ENCODE data around the gene METTL25B.

Gene METTL25B

GRCh38 chr1:156726549-156727226 lies 1.6 kb upstream of the METTL25B start:
- no peak for DNase-seq (ENCODE audit: low spot score)

DNA sequence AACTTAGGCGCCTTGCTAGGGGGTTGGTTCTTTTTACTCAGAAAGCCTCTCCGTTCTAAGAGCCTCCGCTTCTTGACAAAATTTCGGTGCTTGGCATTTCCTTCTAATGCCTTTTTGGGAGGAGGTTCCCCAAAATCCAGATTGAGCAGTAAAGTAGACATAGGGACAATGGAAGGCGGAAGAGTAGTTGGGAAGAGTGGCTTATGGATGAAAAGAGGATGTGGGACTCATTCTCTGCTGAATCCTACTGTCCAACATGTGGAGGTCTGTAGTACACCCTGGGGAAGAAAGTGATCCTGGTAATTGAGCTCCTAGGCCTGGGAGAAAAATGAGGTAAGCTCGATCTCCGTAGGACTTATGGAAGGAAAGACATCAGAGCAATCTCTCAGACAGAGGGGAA lies 777 bp upstream of the METTL25B start:
- DNase-seq (ENCODE audit: low spot score), result no peak

- DNase-seq (ENCODE audit: low spot score), result peak; percentile 91
Observed at GRCh38 chr1:156728599-156729462, 562 bp downstream of the METTL25B start, which contains the start of gene ISG20L2. Gene ISG20L2, minus strand, starts transcription at chr1:156728766. Its CDS starts 1,114 bp downstream, at chr1:156727652.

DNA sequence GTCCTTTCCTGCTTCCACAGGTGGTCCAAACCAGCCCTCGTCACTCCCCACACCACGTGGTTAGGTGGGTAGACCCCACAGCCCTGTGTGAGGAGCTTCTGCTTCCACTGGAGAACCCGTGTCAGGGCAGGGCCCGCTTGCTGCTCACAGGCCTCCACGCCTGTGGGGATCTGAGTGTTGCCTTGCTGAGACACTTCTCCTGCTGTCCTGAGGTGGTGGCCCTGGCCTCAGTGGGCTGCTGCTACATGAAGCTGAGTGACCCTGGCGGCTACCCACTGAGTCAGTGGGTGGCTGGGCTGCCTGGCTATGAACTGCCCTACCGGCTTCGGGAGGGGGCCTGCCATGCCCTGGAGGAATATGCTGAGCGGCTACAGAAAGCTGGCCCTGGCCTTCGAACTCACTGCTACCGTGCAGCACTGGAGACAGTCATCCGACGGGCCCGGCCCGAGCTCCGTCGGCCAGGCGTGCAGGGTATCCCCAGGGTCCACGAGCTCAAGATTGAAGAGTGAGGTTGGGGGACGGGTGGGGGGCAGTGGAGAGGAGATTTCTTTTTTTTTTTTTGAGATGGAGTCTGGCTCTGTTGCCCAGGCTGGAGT lies 5.8 kb downstream of the METTL25B start:
- DNase-seq (ENCODE audit: low spot score), result no peak

DNA sequence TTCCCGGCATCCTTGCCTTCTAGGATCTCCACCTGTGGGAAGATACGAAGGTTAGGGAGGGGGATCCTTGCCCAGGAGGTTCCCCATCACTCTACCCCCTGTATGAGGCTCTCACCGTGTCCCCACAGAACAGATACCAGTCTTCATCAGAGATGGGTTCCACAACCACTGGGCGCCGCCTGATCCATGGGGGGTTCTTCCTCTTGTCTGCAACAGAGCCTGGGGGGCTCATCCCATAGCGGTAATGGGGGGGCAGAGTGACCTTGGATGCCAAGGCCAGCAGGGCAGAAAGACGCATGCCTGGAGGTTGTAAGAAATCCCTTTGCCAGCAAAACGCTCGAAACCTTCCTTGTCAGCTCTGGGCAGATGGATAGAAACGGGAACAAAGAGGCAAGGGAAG lies 10.1 kb downstream of the METTL25B start:
- no peak for DNase-seq (ENCODE audit: low spot score)

- no peak for DNase-seq (ENCODE audit: low spot score)
Observed at GRCh38 chr1:156738916-156739315, 10.6 kb downstream of the METTL25B start.

DNA sequence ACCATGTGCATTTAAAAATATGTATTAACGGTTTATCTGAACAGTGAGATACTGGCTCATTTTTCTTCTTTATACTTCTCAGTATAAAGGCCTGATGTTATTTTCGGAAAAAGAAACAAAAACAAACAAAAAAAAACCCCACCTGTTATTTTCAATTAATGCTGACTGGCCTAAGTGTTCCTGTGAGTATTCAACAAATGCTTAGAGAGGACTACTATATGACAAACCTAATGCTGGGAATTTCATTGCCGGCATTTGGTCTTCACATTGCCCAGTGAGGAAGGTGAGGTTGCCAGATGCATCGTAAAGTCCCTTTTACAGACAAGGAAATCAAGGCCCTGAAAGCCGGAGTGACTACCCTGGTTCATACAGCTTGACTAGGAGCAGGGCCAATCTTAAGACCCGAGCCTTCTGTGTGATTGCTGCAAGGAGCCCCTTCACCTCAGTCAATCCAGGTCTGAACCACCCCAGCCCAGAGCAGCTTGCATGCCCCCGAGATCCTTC lies 12.0 kb downstream of the METTL25B start:
- DNase-seq (ENCODE audit: low spot score), result peak; percentile 33

GRCh38 chr1:156740741-156741480 lies 12.6 kb downstream of the METTL25B start, which contains the start of gene MRPL24:
Gene MRPL24, minus strand, starts transcription at chr1:156741088. Its CDS starts 2,384 bp downstream, at chr1:156738704.
- peak; percentile 100 for DNase-seq (ENCODE audit: low spot score)

GRCh38 chr1:156741481-156741983 lies 13.3 kb downstream of the METTL25B start:
- no peak for DNase-seq (ENCODE audit: low spot score)

- no peak for DNase-seq (ENCODE audit: low spot score)
Observed at GRCh38 chr1:156742017-156742416, 13.7 kb downstream of the METTL25B start.

DNA sequence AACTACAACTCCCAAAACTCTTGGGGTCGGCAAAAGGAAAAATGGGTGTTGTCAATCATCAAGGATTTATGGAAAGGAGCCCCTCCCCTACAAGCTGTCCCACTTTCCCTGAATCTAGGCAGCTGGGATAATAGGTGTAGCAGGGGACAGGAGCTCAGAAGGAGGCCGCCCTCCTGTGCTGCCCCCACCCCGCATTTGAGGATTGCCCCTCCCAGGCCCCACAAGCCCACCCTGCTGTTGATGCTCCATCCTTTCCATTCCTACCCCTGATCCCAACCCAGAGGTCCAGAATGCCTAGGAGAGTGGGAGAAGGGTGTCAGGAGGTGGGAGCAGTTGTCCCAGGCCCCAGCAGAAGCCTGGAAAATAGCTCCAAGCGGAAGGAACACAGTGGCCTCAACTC lies 14.5 kb downstream of the METTL25B start:
- no peak for DNase-seq (ENCODE audit: low spot score)

DNA sequence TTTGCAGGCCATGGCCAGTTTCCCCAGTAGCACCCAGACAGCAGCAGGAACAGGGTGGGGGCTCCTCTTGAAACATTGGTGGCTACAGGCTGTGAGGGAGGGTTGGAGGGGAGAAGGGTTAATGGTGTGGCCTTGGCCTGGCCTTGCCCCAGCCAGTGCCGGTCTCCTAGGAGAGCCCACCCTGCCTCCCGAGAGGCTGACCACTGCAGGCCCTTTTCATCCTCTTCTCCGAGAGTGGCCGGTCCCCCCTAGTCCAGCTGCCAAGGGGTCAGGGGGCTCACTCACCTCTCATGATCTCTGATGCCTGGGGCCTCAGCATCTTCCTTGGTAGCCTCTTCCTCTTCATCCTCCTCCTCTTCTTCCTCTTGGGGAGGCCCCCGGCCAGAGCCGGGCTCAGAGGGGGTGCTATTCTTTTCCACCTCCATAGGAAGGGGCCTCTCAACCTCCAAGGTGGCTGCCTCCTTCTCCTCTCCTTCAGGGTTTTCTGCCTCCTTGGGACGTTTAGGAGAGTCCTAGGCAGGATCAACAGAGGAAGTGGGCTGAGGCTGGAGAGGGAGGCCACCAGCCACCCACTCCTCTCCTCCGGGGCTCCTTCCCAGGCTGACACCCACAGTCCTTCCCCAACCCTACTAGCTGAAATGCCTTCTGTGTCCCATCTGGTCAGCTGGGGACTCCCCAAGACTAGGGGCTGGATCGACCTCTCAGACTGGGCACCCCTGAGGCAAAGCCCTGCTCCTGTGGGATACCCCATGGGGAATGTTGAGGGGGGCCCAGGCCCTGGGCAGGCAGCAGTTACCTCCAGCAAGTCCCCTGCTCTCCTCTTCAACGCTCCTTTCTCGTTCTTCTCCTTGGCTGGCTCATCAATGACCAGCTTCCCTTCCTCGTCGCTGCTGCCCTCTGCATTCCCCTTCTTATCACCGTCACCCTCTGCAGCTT lies 15.4 kb downstream of the METTL25B start:
- DNase-seq (ENCODE audit: low spot score), result no peak

- no peak for DNase-seq (ENCODE audit: low spot score)
Observed at GRCh38 chr1:156744344-156744743, 16.1 kb downstream of the METTL25B start.

- no peak for DNase-seq (ENCODE audit: low spot score)
Observed at GRCh38 chr1:156744786-156745419, 16.6 kb downstream of the METTL25B start.

DNA sequence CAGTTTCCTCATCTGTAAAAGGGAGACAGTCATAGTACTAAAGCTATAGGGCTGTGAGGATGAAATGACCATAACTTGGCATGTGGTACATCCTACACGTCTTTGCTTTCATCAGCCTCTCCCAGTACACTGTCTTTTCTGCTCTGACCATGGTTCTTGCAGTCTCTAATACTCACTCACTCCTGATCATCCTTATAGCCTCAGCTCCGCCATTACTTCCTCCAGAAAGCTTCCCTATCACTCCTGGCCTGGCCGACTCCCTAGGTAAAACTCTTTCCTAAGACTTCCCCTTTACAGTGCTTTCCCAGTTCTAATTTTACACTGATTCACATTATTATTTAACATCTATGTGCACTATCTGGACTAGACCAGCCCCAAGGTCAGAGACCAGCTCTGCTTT lies 17.6 kb downstream of the METTL25B start:
- no peak for DNase-seq (ENCODE audit: low spot score)

DNA sequence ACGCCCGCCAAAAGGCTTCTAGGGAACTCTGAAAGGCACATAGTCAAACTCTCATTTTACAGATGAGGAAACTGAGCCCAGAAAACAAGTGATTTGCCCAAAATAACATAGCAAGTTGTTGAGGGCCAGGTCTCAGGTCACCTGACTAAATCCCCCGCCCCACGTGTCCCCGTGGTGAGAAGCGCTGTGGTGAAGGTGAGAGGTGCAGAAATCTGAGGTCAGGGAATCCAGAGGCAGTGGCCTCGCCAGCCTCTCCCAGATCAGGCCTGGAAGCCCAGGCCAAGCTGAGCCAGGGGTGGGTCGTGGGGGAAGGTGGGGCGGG lies 18.1 kb downstream of the METTL25B start:
- no peak for DNase-seq (ENCODE audit: low spot score)

GRCh38 chr1:156746728-156747631 lies 18.7 kb downstream of the METTL25B start:
- peak; percentile 81 for DNase-seq (ENCODE audit: low spot score)

- DNase-seq (ENCODE audit: low spot score), result no peak
Observed at GRCh38 chr1:156747742-156748669, 19.7 kb downstream of the METTL25B start.

Data from globus pallidus (tissue), 1 donor.